ENCODE measurements around the gene WDR88. TPM values are rescaled to one million over a fixed set of nuclear protein-coding genes. Genes with fewer than 3 reads are reported as not detected.

WDR88 gene
- total and polyA plus RNA-seq, 2 of the 8 experiments (the other 6 are each of a cell fraction or from before 2014, with no cell fraction given) = not detected

DNA sequence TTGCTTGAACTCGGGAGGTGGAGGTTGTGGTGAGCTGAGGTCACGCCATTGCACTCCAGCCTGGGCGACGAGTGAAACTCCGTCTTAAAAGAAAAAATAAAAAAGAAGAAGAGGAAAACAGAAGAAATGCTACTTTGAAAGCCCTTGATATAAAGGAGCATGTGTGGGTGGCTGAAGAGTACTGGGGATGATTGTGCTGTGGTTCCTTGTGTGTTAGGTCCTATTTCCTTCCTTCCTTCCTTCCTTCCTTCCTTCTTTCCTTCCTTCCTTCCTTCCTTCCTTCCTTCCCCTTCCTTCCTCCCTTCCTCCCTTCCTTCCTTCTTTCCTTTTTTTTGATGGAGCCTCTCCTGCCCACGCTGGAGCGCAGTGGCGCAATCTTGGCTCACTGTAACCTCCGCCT is 14.3 kb downstream of the WDR88 start:
- Histone ChIP-seq H3K4me2 (ENCODE audit: insufficient read depth in 1 of 2, low read depth in 2 of 2, low read length in 2 of 2) (no peak overlapping the region), H3K9ac (replicated peaks in 1 of 4; ENCODE audit: extremely low read depth in 1 of 4, low read depth in 3 of 4, low read length in 3 of 4) (no peak overlapping the region), H3K27ac (ENCODE audit: low read depth, low read length) (no peak overlapping the region), H3K36me3 (ENCODE audit: control insufficient read depth in 2 of 4, insufficient read depth in 4 of 4, low read length in 3 of 4) (no peaks in the 10 kb centered on the region), H3K18ac (ENCODE audit: extremely low read depth, low read length) (no peak overlapping the region), H3K9me3 (ENCODE audit: insufficient read depth in 2 of 2, low read depth in 1 of 2, low read length in 1 of 2) (no peaks in the 10 kb centered on the region), H4K8ac (ENCODE audit: extremely low read depth, insufficient read depth, low read length) (no peak overlapping the region), H3K23ac (ENCODE audit: insufficient read length) (no peak overlapping the region), H3K4me3 (ENCODE audit: extremely low read depth in 1 of 4, insufficient read depth in 2 of 4, low read depth in 3 of 4, low read length in 4 of 4) (no peak overlapping the region), H2AK5ac (ENCODE audit: low read depth, low read length) (no peak overlapping the region), H3K27me3 (replicated peaks in 1 of 4; ENCODE audit: control insufficient read depth in 3 of 4, extremely low read depth in 1 of 4, insufficient read depth in 3 of 4, low read length in 3 of 4) (no peaks in the 10 kb centered on the region), H2BK12ac (ENCODE audit: low read depth, low read length) (no peak overlapping the region), H2AFZ (ENCODE audit: low read length) (no peak overlapping the region), H4K91ac (replicated peaks; ENCODE audit: insufficient read length, low read length) (no peak overlapping the region), H3K56ac (replicated peaks; ENCODE audit: insufficient read length, low read depth, low read length) (no peak overlapping the region), H2BK15ac (ENCODE audit: low read length) (no peak overlapping the region), H3K23me2 (ENCODE audit: low read depth, low read length) (no peaks in the 10 kb centered on the region; the same call in 1 of the 2 replicates), H2BK120ac (replicated peaks; ENCODE audit: low read depth, low read length) (no peak overlapping the region), H3K4me1 (replicated peaks in 1 of 4; ENCODE audit: control insufficient read depth in 3 of 4, insufficient read depth in 4 of 4, low read length in 3 of 4) (no peaks in the 10 kb centered on the region), H3K79me2 (ENCODE audit: control insufficient read depth in 1 of 2, insufficient read depth in 2 of 2, low read length in 2 of 2) (no peaks in the 10 kb centered on the region), H4K20me1 (replicated peaks in 1 of 2; ENCODE audit: control insufficient read depth in 1 of 2, insufficient read depth in 2 of 2, low read length in 2 of 2) (no peaks in the 10 kb centered on the region), H3K4ac (replicated peaks; ENCODE audit: insufficient read length, low read depth, low read length) (no peak overlapping the region), H4K5ac (ENCODE audit: insufficient read length, low read depth, low read length) (no peak overlapping the region), H3K14ac (ENCODE audit: insufficient read length) (no peak overlapping the region), H2BK5ac (ENCODE audit: low read depth, low read length) (no peak overlapping the region), H3K79me1 (ENCODE audit: low read depth, low read length) (no peaks in the 10 kb centered on the region), H2BK20ac (ENCODE audit: low read length) (no peak overlapping the region)
- 86% methylated on average over 9 of the region's 9 CpGs; no CpG with 5 or more reads in 1 of the 2 experiments for WGBS, 2 experiments (ENCODE audit: extremely low coverage in 1 of 2, insufficient coverage in 1 of 2, insufficient read length in 1 of 2, insufficient replicate concordance in 2 of 2, low coverage in 1 of 2, low lambda C conversion rate in 2 of 2, missing lambda C conversion rate in 1 of 2)
- ChIA-PET CTCF (ENCODE audit: partially characterized antibody) (interaction anchor here (0.7 to 1.6 kb wide), 7 partner anchors 8 to 252 kb away, joined by 3 to 12 read pairs (median 3); no protein-coding TSS in a partner anchor), POLR2A (ENCODE audit: partially characterized antibody) (interaction anchor here (0.6 kb wide), 1 partner anchor 30 kb away, joined by 3 read pairs; no protein-coding TSS in a partner anchor)
- DNase-seq (ENCODE audit: low read depth in 1 of 2, low spot score in 2 of 2) = no peak
- FAIRE-seq = no peak
- TF ChIP-seq JUN (IDR thresholded peaks at IDR 0.05; ENCODE audit: low read depth, low read length) (no peak), SIRT6 (IDR thresholded peaks at IDR 0.05; ENCODE audit: low read length) (no peak), POU5F1 (IDR thresholded peaks at IDR 0.05; ENCODE audit: low read depth, low read length) (no peak), TAF1 (IDR thresholded peaks at IDR 0.05; ENCODE audit: low read depth, low read length) (no peak), CTBP2 (IDR thresholded peaks at IDR 0.05; ENCODE audit: borderline replicate concordance, insufficient read depth, insufficient read length, low read length) (no peak), KDM4A (IDR thresholded peaks at IDR 0.05; ENCODE audit: low read depth, low read length, severe bottlenecking) (no peak), RXRA (IDR thresholded peaks at IDR 0.05; ENCODE audit: insufficient read depth, low read depth, low read length) (no peak), MAFK (IDR thresholded peaks at IDR 0.05; ENCODE audit: low read depth, low read length) (no peak), GABPA (IDR thresholded peaks at IDR 0.05; ENCODE audit: borderline replicate concordance, insufficient read depth, low read length) (no peak), RFX5 (IDR thresholded peaks at IDR 0.05; ENCODE audit: borderline replicate concordance, low read depth, low read length) (no peak), SP4 (IDR thresholded peaks at IDR 0.05; ENCODE audit: low read length) (no peak), ZNF274 (IDR thresholded peaks at IDR 0.05; ENCODE audit: borderline replicate concordance, extremely low read depth, low read length) (no peak), JUND (IDR thresholded peaks at IDR 0.05; ENCODE audit: low read length) (no peak), FOSL1 (IDR thresholded peaks at IDR 0.05; ENCODE audit: insufficient read depth, low read depth, low read length) (no peak)
- TF ChIP-seq, protein P1, sequence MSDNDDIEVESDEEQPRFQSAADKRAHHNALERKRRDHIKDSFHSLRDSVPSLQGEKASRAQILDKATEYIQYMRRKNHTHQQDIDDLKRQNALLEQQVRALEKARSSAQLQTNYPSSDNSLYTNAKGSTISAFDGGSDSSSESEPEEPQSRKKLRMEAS (IDR thresholded peaks at IDR 0.05) = no peak

All from H1 (cell line).